Measurements from ENCODE around the gene USH1G.
A peak's percentile ranks its signal among the peaks of the same experiment; 100 is the strongest.
"Not testable (repeated sequence)": the region's sequence is repeated elsewhere in the genome, so short reads cannot be mapped to it uniquely, and the experiment has no call there.

USH1G gene

DNA sequence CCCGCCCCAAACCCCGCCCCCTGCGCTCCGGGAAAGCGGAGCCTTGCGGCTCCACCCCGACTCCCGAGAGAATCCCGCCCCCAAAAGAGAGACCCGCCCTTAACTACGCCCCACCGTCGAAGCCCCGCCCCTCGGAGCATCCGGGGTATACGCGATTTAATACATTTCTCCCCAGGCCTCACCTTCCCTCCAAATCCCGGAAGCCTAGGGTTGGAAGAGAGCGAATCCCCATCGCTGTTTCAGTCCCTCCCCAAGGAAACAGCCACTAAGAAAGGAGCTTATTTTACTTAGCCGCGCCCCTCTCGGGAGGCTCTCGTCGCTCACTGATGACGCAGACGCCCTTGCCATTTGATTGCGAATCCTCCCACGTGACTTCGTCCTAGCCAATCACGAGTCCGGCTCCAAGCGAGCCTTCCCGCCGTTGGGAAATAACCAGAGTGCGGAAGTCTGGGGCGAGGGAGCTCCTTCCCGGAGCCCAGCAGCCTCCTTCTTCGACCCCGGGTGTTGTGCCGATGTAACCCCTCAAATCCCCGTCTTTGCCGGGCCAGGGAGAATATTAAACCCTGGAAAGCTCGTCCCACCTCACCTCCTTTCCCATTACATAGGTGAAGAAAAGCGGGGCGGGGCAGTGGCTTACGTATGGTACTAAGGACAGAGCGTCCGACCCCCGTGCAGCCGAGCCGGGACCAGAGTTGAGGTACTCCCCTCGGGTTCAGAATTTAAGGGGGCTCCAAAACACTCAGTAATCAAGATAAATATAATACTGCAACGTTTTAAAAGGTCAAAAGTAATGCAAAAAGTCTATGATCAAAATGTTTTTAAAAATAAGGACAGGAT is 49.8 kb downstream of the USH1G start:
- DNase-seq: peak; percentile 100

DNA sequence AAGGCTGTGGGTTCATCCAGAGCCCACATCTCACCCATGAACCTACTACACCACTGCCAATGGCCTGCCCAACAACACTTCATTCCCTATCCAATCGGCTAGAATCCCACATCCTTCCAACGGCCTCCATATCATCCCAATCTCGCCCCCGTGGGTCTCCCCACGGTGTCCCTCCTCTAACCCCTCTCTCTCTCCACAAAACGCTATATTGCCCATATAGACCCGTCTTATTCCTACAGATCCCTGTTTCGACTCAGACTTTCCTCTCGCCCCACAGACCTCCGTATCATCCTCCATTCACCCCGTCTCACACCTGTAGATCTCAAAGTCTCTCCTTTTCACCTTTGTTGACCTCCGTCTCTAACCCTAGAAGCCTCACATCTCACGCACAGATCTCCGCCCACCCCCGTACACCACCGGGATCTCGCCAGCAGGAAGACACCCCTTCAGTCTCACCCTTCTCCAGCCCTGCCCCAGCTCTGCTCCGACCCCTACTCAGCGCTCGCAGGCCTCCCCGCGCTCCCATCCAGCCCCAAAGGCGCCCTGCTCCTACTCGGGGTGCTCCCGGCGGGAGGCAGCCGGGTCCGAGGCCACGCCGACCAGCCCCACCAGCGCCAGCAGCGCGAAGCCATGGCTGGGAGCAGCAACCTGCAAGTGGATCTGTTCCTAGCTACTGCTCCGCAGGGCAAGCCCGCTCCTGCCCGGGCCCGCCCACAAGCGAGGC is 50.6 kb downstream of the USH1G start, which contains the start of gene FDXR:
TSS of gene FDXR (minus strand) at position 682 of the 724 bp plus-strand sequence. CDS start at position 632, 50 bp downstream.
- DNase-seq: no peak

DNA sequence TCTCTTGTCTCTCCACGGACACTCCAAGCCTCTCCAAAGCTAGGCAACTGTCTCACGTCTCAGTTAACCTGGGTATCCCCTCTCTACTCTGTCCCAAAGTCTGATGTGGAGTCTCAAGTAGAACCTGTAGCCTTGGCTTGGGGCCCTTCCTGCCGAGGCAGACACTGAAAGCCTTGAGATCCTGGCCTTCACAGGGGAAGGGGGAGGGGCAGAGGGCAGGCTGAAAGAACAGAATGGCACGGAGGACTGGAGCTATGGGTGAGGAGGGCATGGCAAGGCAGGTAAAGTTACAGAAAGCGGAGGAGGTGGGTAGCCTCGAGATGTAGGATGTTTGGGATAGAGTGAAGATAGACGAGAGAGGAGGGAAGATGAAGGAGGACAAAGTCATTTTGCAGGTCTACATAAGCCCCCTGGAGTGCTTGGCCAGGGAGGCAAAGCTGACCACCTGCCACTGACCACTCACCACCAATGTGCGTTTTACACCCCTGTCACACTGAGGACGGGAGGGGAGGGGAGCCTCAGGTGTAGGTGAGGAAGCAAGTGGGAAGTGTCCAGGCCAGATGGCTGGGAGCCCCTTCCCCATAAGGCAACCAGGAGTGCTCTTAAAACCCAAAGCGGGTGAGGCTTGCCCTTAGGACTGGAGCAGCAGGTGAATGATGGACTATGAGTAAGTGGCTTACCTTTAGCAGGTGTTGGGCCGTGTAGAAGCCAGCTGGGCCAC is 51.5 kb downstream of the USH1G start:
- DNase-seq: no peak

DNA sequence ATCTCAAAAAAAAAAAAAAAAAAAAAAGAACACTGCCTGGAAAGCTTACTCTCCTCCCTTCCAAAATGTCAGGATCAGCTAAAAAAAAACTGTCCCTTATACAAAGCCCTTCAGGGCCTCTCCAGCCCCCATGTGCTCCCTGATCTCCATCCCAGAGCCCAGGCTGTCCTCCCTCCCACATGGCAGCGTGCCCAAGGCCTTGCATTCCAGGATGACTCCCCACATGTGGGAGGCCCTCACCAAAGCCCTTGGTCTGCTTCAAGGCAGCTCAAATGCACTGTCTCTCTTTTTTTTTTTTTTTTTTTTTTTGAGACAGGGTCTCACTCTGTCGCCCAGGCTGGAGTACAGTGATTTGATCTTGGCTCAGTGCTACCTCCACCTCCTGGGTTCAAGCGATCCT is 52.5 kb downstream of the USH1G start:
- no peak for DNase-seq

DNA sequence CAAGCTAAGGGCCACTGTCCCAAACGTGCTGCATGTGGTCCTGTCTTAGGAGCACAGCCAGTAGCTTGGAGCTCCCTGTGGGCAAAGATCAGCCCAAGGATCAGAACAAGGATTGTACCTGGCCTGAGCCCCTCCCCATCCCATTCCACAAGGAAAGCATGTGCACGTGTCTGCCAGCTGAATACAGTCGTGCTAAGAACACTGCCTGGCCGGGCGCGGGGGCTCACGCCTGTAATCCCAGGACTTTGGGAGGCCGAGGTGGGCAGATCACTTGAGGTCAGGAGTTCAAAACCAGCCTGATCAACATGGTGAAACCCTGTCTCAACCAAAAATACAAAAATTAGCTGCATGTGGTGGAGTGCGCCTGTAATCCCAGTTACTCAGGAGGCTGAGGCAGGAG is 53.0 kb downstream of the USH1G start:
- DNase-seq: not testable (repeated sequence)

DNA sequence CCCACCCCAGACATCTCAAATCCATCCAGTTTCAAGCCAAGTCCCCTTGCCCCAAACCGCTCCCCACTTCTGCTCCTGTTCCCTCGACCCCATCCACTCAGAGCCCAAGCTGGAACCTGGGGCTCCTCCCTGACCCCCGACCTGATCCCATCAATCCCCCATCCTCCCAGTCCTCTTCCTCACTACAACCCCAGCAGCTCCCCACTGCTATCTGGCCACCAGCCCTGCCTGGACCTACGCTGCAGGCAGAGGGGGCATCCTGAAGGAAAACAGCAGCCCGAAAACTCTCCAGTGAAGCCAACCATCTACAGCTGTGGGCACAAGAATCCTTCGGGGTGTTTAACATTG is 54.2 kb downstream of the USH1G start:
- DNase-seq: no peak

DNA sequence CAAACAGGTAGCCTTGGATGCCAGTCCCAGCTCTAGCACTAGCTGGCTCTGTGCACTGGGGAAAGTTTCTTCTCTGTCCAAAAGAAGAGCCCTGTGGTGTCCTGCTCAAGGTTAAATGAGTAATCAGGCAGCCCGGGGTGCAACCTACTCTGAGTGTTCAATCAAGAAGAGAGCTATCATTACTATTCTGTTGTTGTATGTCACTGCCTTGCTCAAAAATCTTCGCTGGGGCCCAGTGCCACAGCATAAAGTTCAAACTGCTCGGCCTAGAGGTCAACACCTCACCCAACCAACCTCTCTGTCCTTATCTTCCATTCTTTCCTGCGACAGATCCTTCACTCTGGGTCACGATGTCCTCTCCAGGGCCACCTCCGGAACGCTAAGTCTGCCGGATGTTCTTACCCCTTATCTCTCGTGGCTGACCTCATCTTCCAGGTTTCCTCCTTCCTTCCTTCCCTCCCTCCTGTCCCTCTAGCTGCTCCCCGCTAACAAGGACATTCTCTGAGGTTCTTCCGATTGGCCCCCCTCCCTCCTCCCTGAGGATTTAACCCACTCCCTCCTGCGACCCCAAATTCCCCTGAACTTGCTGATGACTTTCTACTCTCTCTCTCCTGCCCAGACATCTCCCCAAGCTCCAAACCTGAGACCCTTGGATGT is 54.7 kb downstream of the USH1G start:
- no peak for DNase-seq

DNA sequence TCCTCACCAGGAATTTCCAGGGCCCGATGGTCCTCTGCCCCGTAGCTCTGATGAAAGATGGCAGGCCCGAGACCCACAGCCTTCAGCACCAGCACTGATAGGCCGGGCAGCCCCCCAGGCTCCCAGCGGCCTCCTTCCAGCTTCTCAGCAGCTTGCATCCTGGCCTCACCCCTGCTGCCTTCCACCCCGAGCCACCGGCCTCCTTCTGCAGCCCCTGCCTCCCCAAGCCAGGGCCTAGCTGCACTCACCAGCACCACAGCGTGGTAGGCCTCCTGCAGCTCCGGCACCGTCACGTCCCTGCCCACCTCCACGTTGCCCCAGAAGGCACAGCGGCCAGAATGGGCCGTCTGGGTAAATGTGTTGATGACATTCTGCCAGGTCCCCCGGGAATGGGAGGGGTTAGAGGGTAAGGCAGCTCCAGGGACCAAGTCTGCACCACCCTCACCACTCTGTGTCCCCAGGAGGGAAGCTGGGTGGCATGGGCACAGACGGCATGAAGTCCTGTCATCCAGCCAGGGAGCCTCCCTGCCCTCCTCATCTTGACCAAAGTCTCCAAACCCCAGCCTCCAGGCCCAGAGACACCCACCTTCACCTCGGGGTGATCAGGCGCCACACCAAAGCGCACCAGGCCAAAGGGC is 56.7 kb downstream of the USH1G start:
- no peak for DNase-seq

Data from CD4-positive, alpha-beta T cell treated with Interleukin-21 for 1 hour (primary cell).